HUES64 (cell line): ENCODE data around the gene MBD3. TPM values are rescaled to one million over a fixed set of nuclear protein-coding genes. Genes with fewer than 3 reads are reported as not detected.
"Not testable (repeated sequence)": the region's sequence is repeated elsewhere in the genome, so short reads cannot be mapped to it uniquely, and the experiment has no call there.

ENCODE experiments used
- H3K27ac ChIP-seq: 2 replicates; pipeline ENCODE4 v1.7.0; 2013; ENCODE audit warnings: low read depth, low read length, inconsistent platforms
- H3K27me3 ChIP-seq: 2 replicates; pipeline ENCODE4 v1.6.1; 2013; ENCODE audit warnings: mild to moderate bottlenecking, low read length; ENCODE audit not compliant: insufficient read depth
- H3K36me3 ChIP-seq: 2 replicates; pipeline ENCODE4 v1.6.1; 2013; ENCODE audit warnings: mild to moderate bottlenecking, low read length; ENCODE audit not compliant: insufficient read depth
- H3K4me1 ChIP-seq: 2 replicates; pipeline ENCODE4 v1.6.1; 2013; ENCODE audit warnings: mild to moderate bottlenecking, low read length, moderate library complexity; ENCODE audit not compliant: insufficient read depth
- H3K4me3 ChIP-seq: 2 replicates; pipeline ENCODE4 v1.5.1; 2013; ENCODE audit warnings: mild to moderate bottlenecking, low read length, moderate library complexity
- H3K9ac ChIP-seq: 2 replicates; pipeline ENCODE4 v1.6.1; 2013; ENCODE audit warnings: mild to moderate bottlenecking, low read depth, low read length
- H3K9me3 ChIP-seq: 2 replicates; pipeline ENCODE4 v1.6.1; 2013; ENCODE audit warnings: low read depth, low read length; ENCODE audit not compliant: insufficient read depth
- WGBS: fragments of 150-250, 120-280 bp; methylation state at CpG from one replicate; pipeline ENCODE4 v1.1.7; 2013; ENCODE audit warnings: missing lambda C conversion rate; 5-methylcytosine and 5-hydroxymethylcytosine counted together
- polyA plus RNA-seq, 2 experiments: library from polyadenylated mRNA; stranded (reverse); fragments of 50-300 nt; gene quantifications; one replicate each; pipeline ENCODE4 v1.2.3, GENCODE V29; 2013

The MBD3 gene
- 56.1 TPM for polyA plus RNA-seq (2013, experiment 1 of 2)
- polyA plus RNA-seq (2013, experiment 2 of 2): 49.9 TPM

- H3K27me3 ChIP-seq: no peaks in the 10 kb centered on the region
- H3K27ac ChIP-seq: peak within 1 kb of the TSS; percentile 100
- peaks cover 20% of the 10 kb centered on the region for H3K36me3 ChIP-seq
- H3K9ac ChIP-seq: peak within 1 kb of the TSS; percentile 100
- peak within 1 kb of the TSS; percentile 99 for H3K4me3 ChIP-seq
- 6% methylated on average over 64 of the region's 68 CpGs for WGBS
- peaks cover 3% of the 10 kb centered on the region; the same call in 1 of the 2 replicates for H3K4me1 ChIP-seq
- H3K9me3 ChIP-seq: no peaks in the 10 kb centered on the region
These were observed at the start of gene MBD3 for GRCh38 chr19:1592755-1593500. Gene MBD3 (minus strand): TSS chr19:1592865. CDS start chr19:1592631, 234 bp downstream.

GRCh38 chr19:1640893-1641448, 48.3 kb upstream of the MBD3 start:
- 95% methylated on average over 10 of the region's 10 CpGs for WGBS

GRCh38 chr19:1636325-1637236, 43.9 kb upstream of the MBD3 start:
- Histone ChIP-seq H3K27ac (no peak overlapping the region), H3K36me3 (peaks cover 93% of the 10 kb centered on the region), H3K4me3 (no peak overlapping the region), H3K9ac (no peak overlapping the region), H3K27me3 (no peaks in the 10 kb centered on the region), H3K9me3 (no peaks in the 10 kb centered on the region), H3K4me1 (no peaks in the 10 kb centered on the region)
- 96% methylated on average over 34 of the region's 34 CpGs for WGBS

More at GRCh38 chr19:1640893-1641448, 48.3 kb upstream of the MBD3 start:
- H3K27me3 ChIP-seq, H3K9ac ChIP-seq, H3K4me3 ChIP-seq, H3K4me1 ChIP-seq, H3K9me3 ChIP-seq, H3K27ac ChIP-seq: not testable (repeated sequence)
- H3K36me3 ChIP-seq: peaks cover 94% of the 10 kb centered on the region

GRCh38 chr19:1634938-1635243, 42.2 kb upstream of the MBD3 start:
- Histone ChIP-seq H3K4me3 (no peak overlapping the region), H3K27ac (no peak overlapping the region), H3K9me3 (no peaks in the 10 kb centered on the region), H3K9ac (no peak overlapping the region), H3K36me3 (peaks cover 94% of the 10 kb centered on the region), H3K4me1 (no peaks in the 10 kb centered on the region), H3K27me3 (no peaks in the 10 kb centered on the region)
- WGBS: 94% methylated on average over 5 of the region's 5 CpGs

- Histone ChIP-seq H3K27ac (no peak overlapping the region), H3K36me3 (peaks cover 93% of the 10 kb centered on the region), H3K4me3 (no peak overlapping the region), H3K27me3 (no peaks in the 10 kb centered on the region), H3K9ac (no peak overlapping the region), H3K4me1 (no peaks in the 10 kb centered on the region), H3K9me3 (no peaks in the 10 kb centered on the region)
- 94% methylated on average over 19 of the region's 19 CpGs for WGBS
These were observed 41.7 kb upstream of the MBD3 start for GRCh38 chr19:1634242-1634937.

- Histone ChIP-seq H3K4me3 (no peak overlapping the region), H3K9me3 (no peaks in the 10 kb centered on the region), H3K27me3 (no peaks in the 10 kb centered on the region), H3K4me1 (no peaks in the 10 kb centered on the region), H3K9ac (no peak overlapping the region), H3K27ac (no peak overlapping the region), H3K36me3 (peaks cover 82% of the 10 kb centered on the region)
- WGBS: 90% methylated on average over 8 of the region's 11 CpGs
These were observed 40.7 kb upstream of the MBD3 start for GRCh38 chr19:1633269-1633826.

- Histone ChIP-seq H3K9ac (no peak overlapping the region), H3K9me3 (no peaks in the 10 kb centered on the region), H3K27me3 (no peaks in the 10 kb centered on the region), H3K4me1 (no peaks in the 10 kb centered on the region), H3K36me3 (peaks cover 75% of the 10 kb centered on the region), H3K27ac (no peak overlapping the region), H3K4me3 (no peak overlapping the region)
- WGBS: 96% methylated on average over 26 of the region's 26 CpGs
These were observed 40.0 kb upstream of the MBD3 start for GRCh38 chr19:1632462-1633268.

- no peak overlapping the region for H3K9ac ChIP-seq
- 97% methylated on average over 31 of the region's 31 CpGs for WGBS
- H3K27ac ChIP-seq: no peak overlapping the region
- peaks cover 70% of the 10 kb centered on the region for H3K36me3 ChIP-seq
- no peaks in the 10 kb centered on the region for H3K4me1 ChIP-seq
- H3K27me3 ChIP-seq: no peaks in the 10 kb centered on the region
- H3K9me3 ChIP-seq: no peaks in the 10 kb centered on the region
- no peak overlapping the region for H3K4me3 ChIP-seq
These were observed 39.0 kb upstream of the MBD3 start for GRCh38 chr19:1631557-1632100.

GRCh38 chr19:1630811-1631210, 38.1 kb upstream of the MBD3 start:
- Histone ChIP-seq H3K9me3 (no peaks in the 10 kb centered on the region), H3K27ac (no peak overlapping the region), H3K36me3 (peaks cover 71% of the 10 kb centered on the region), H3K27me3 (no peaks in the 10 kb centered on the region), H3K4me3 (no peak overlapping the region), H3K4me1 (no peaks in the 10 kb centered on the region), H3K9ac (no peak overlapping the region)
- WGBS: 94% methylated on average over 17 of the region's 17 CpGs

GRCh38 chr19:1630012-1630411, 37.3 kb upstream of the MBD3 start:
- H3K27ac ChIP-seq: no peak overlapping the region
- H3K4me1 ChIP-seq: no peaks in the 10 kb centered on the region
- no peaks in the 10 kb centered on the region for H3K9me3 ChIP-seq
- H3K36me3 ChIP-seq: peaks cover 70% of the 10 kb centered on the region
- H3K9ac ChIP-seq: no peak overlapping the region
- H3K27me3 ChIP-seq: no peaks in the 10 kb centered on the region
- no peak overlapping the region for H3K4me3 ChIP-seq
- WGBS: 96% methylated on average over 20 of the region's 20 CpGs
